ENCODE results near the gene FAM120C.

Gene FAM120C

DNA sequence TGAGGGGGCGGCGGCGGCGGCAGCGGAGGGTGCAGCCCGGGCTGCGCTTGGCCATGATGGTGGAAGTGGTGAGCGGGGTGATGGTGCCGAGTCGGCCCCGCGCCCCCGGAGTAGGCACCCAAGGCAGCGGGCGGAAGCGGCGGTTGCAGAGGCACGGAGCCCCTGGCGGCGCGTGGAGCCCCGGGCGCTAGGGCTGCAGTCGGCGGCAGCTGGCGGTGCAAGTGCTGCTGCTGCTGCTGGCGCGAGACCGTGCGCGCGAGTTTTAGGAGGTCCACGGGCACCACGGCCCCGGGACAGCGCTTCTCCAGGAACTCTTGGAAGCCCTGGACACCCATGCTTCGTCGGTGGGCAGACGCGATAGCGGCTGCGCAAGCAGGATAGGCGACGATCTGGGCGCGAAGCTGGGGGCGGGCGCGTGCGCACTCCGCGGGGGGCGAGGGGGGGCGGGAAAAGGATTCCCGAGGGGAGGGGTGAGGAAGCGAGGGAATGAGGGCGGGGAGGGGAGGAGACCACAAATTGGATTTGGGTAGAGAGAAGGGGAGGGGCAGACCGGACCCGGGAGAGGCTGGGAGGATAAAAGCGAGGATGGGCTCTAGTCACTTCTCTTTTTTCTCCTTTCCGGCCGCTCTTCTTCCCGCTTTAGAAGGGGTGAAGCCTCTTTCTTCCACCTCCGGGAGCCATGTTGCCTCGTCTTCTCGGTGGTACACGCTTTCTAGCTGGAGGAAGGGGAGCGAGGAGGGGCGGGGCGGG, at the start of gene FAM120C:
TSS of gene FAM120C (minus strand) at position 391 of the 750 bp plus-strand sequence. CDS start at position 335, 56 bp downstream.
- peak; percentile 78 to 81 for DNase-seq

DNA sequence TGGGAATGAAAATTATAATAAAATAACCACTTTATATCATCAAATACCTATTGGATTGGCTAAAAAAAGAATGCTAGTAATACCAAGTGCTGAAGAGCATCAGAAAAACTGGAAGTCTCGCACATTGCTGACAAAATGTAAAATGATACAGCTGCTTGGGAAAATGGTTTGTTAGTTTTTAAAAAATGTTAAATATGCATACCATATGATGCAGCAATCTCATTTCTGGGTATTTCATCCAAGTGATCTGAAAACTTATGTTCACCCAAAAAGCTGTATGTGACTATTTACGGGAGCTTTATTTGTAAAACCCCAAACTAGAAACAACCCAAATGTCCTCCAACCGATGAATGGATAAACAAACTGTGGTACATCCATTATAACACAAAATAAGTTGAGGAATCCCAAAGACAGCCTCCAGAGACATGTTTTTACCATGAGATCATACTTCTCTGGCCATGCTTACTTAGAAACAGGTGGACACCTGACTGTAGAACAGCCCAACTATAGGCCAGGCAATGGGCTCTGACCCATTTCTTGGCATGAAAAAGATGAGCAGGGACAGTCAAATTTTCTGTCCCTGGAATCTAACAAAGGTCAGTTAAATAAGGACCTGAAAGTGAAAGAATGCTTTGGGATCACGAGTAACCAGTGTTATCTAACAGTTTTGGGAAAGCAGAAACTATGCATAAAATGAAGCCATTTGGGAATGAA, 47.5 kb upstream of the FAM120C start:
- no peak for TF ChIP-seq POLR2A (IDR thresholded peaks at IDR 0.05; ENCODE audit: low read length)
- TF ChIP-seq GATA1 (IDR thresholded peaks at IDR 0.05; ENCODE audit: low read depth, low read length) = no peak
- DNase-seq = no peak

More for the DNA sequence above, at the start of gene FAM120C:
- TF ChIP-seq POLR2A (IDR thresholded peaks at IDR 0.05; ENCODE audit: low read length) (peak; percentile 12), GATA1 (IDR thresholded peaks at IDR 0.05; ENCODE audit: low read depth, low read length) (no peak)

- DNase-seq = no peak
- TF ChIP-seq POLR2A (IDR thresholded peaks at IDR 0.05; ENCODE audit: low read length) = no peak
Observed at GRCh38 chrX:54223581-54223980, 40.5 kb upstream of the FAM120C start.

DNA sequence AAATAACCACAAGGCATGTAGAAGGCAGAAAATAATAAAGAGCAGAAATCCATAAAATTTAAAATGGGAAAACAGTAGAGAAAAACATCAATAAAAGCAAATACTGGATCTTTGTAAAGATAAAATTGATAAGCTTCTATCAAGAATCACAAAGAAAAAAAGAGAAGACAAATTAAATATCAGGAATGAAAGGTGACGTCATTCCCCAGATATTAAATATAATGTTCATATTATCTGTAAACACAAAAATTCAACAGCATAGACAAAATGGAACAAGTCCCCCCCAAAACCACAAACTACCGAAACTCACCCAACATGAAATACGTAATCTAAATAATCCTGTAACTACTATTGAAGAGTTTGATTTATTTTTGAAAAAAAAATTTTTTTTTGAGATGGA, 30.5 kb upstream of the FAM120C start:
- TF ChIP-seq POLR2A (IDR thresholded peaks at IDR 0.05; ENCODE audit: low read length) = no peak
- no peak for TF ChIP-seq GATA1 (IDR thresholded peaks at IDR 0.05; ENCODE audit: low read depth, low read length)
- no peak for DNase-seq

- no peak for DNase-seq
- TF ChIP-seq GATA1 (IDR thresholded peaks at IDR 0.05; ENCODE audit: low read depth, low read length) (no peak), POLR2A (IDR thresholded peaks at IDR 0.05; ENCODE audit: low read length) (no peak)
Observed at GRCh38 chrX:54208531-54208930, 25.5 kb upstream of the FAM120C start.

DNA sequence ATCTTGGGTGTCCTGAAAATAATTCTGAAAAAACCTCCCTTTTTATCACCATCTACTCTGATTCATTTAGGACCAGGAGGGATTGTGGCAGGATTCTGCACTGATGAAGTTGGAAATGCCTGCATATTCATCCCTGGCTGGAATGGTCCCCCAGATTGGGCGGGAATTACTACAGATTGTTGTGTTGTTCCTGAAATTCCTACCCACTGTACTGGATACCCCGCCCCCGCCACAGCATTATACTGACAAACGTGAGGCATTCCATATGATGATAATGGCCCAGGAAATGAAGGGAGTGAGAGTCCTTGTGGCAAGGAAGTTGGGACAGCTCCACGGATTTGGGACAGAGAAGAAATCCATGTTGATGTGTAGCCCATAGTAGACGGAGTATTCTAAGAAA, 15.2 kb upstream of the FAM120C start:
- no peak for DNase-seq

GRCh38 chrX:54194982-54195588, 12.0 kb upstream of the FAM120C start:
- DNase-seq = no peak
- TF ChIP-seq POLR2A (IDR thresholded peaks at IDR 0.05; ENCODE audit: low read length) (no peak), GATA1 (IDR thresholded peaks at IDR 0.05; ENCODE audit: low read depth, low read length) (no peak)

More for the DNA sequence above, 15.2 kb upstream of the FAM120C start:
- no peak for TF ChIP-seq GATA1 (IDR thresholded peaks at IDR 0.05; ENCODE audit: low read depth, low read length)
- TF ChIP-seq POLR2A (IDR thresholded peaks at IDR 0.05; ENCODE audit: low read length) = no peak

DNA sequence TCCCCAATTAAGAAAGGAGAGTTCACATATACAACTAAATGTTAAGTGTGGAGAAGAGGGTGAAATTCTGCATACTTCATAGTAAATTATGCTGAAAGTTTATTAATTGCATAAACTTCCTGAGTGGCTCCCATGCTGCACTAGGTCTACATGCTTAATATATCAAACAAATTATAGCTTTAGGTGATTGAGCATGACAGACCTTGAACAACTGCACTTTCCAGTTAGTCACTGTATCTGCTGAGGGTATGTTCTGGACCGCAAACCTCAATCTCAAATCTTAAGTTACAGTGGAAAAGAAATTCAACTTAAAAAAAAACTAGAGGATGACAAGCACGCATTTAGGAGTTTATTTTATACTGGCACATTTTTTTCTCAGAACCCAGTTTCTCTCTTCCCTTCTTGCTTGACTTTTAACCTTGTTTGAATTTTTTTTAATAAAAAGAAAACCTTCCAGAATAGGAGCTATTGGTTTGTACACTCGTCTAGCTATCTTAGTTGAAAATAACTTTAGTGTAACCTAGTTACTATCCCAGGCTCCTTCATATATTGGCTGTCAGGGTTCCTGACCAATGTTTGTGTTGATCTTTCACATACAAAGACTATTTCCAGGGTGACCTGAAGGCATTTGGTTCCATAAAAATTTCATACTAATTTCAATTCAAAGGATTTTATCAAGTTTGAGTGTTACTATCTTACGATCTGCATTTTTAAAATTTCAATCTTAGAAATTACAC, 10.2 kb upstream of the FAM120C start:
- no peak for TF ChIP-seq POLR2A (IDR thresholded peaks at IDR 0.05; ENCODE audit: low read length)
- no peak for TF ChIP-seq GATA1 (IDR thresholded peaks at IDR 0.05; ENCODE audit: low read depth, low read length)
- no peak for DNase-seq

GRCh38 chrX:54184474-54184873, 1.4 kb upstream of the FAM120C start:
- TF ChIP-seq POLR2A (IDR thresholded peaks at IDR 0.05; ENCODE audit: low read length) (no peak), GATA1 (IDR thresholded peaks at IDR 0.05; ENCODE audit: low read depth, low read length) (no peak)
- DNase-seq = no peak

DNA sequence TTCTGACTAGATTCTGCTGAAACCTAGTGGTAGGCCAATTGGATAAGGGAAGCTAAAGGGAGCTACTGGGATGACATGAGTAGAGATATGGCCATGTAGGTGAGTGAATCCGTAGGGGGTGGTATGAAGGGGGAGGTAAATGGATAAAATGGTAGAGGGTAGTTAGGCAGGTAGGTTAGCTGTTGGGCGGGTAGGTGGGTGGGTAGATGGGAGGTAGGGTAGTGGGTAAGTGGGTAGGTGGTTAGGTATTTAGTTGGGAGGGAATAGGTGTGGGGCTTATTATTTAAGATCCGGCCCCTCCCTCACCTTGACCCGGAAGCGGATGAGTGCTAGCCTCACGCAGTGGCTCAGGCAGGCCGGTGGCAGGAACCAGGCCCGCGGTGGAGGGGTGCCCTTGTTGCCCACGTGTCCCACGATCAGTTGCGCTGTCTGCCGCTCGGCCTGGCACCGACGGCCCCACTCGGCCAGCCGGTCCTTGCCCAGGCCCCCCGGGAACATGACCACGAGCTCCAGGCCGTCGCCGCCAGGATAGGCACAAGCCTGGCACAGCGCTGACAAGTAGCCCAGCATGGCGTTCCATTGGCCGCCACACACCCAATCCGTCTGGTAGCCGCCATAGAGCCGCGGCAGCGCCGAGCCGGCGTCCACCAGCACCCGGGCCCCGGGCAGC, 725 bp downstream of the FAM120C start:
- TF ChIP-seq POLR2A (IDR thresholded peaks at IDR 0.05; ENCODE audit: low read length) (peak; percentile 50), GATA1 (IDR thresholded peaks at IDR 0.05; ENCODE audit: low read depth, low read length) (no peak)

DNA sequence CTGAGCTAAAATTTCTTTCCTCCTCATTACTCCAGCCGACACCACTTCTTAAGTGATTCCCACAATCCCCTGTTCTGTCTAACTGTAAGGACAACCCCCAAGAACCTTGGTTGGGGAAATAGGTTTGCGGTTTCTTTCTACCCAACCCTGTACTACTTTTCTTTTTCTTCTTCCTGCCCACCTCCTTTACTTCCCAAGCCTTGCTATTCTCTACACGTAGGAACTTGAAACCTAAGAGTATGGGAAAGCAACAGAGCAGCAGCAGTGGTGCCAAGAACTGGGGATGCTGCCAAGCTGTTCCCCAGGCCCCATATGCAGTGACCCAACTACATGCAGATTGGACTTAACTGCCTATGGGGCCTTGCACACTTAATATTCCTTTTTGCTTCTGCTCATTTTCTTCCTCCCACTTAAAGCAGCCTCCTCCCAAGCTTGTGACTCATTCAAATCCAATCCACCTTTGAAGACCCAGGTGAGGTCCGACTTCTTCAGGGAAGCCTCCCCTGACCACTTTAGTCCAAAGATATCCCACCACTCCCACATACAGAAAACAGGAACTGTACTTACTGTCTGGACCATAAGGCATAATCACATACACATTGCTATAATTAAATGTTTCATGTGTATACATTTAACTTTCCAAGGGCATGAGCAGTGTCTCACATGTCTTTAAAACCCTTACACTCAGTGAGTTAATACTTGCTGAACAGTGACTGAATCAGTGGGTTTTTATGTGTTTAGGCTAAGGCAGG, 1.7 kb downstream of the FAM120C start:
- peak in 1 of 2 experiments; percentile 15 for DNase-seq

More for the DNA sequence above, 725 bp downstream of the FAM120C start:
- peak; percentile 48 to 57 for DNase-seq

DNA sequence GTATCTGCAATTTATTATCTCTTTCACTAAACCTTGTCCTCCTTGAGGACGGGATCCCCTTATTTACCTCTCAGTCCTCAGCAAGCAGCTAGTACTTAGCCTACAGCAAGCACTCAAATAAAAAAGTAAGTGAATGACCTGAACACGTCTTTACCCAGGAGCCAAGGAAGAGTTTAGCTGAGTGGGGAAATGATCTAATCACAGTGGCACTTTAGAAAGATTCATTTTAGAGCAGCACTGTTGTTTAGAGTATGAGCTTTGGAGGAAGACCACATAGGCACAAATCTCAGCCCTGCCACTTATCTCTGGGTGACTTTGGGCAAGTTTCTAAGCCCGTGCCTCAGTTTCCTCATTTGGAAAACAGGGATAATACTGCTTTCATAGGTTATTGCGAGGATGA, 2.7 kb downstream of the FAM120C start:
- TF ChIP-seq POLR2A (IDR thresholded peaks at IDR 0.05; ENCODE audit: low read length) = no peak
- no peak for TF ChIP-seq GATA1 (IDR thresholded peaks at IDR 0.05; ENCODE audit: low read depth, low read length)
- no peak for DNase-seq

More for the DNA sequence above, 1.7 kb downstream of the FAM120C start:
- TF ChIP-seq GATA1 (IDR thresholded peaks at IDR 0.05; ENCODE audit: low read depth, low read length) (no peak), POLR2A (IDR thresholded peaks at IDR 0.05; ENCODE audit: low read length) (no peak)

Measured in erythroblast (primary cell).